Esophagus squamous epithelium (tissue), 4 donors: Measurements from ENCODE around the gene CARD6.
"Not testable (repeated sequence)": the region's sequence is repeated elsewhere in the genome, so short reads cannot be mapped to it uniquely, and the experiment has no call there.

Source experiments
- CTCF ChIP-seq, 6 experiments: fragments of 450-650 bp in 4 of 6; fragments of 200-600 bp in 2 of 6; sonication (generic) in 2 of 6; IDR thresholded peaks; one replicate each; pipeline ENCODE4 v1.5.1; 2016 to 2019; ENCODE audit warnings: antibody characterized with exemption in 6 of 6, mild to moderate bottlenecking in 4 of 6, moderate library complexity in 4 of 6
- POLR2A ChIP-seq, 4 donors: fragments of 450-650 bp; IDR thresholded peaks; one replicate each; pipeline ENCODE4 v1.6.1; 2017; ENCODE audit warnings: antibody characterized with exemption in 4 of 4, mild to moderate bottlenecking in 4 of 4, moderate library complexity in 3 of 4

DNA sequence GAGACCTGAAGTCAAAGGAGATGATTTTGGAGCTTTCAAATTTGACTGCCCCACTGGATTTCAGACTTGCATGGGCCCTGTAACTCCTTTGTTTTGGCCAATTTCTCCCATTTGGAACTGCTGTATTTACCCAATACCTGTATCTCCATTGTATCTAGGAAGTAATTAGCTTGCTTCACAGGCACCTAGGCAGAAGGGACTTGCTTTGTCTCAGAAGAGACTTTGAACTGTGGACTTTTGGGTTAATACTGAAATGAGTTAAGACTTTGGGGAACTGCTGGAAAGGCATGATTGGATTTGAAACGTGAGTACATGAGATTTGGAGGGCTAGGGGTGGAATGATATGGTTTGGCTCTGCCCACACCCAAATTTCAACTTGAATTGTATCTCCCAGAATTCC, 41.9 kb downstream of the CARD6 start:
- not testable (repeated sequence) for TF ChIP-seq CTCF, POLR2A (IDR thresholded peaks at IDR 0.05)
